SKM-1 treated with dmso at 0.1 percent for 144 hours (cell line): ENCODE data around the gene PKD1L1.

Source experiments
- DNase-seq: peaks from one replicate; lab custom pipeline; 2025; ENCODE audit not compliant: unreplicated experiment; lab: John Stamatoyannopoulos, UW

PKD1L1 gene

GRCh38 chr7:47827351-47827756 lies 120.9 kb downstream of the PKD1L1 start:
- no peak for DNase-seq

GRCh38 chr7:47826754-47827153 lies 121.5 kb downstream of the PKD1L1 start:
- no peak for DNase-seq

GRCh38 chr7:47819607-47819920 lies 128.7 kb downstream of the PKD1L1 start:
- no peak for DNase-seq

- DNase-seq, result peak; percentile 41
Measured at GRCh38 chr7:47818796-47819606, 129.3 kb downstream of the PKD1L1 start.

GRCh38 chr7:47817917-47818316 lies 130.3 kb downstream of the PKD1L1 start:
- DNase-seq, result no peak

- DNase-seq, result no peak
Measured at GRCh38 chr7:47816647-47817046, 131.6 kb downstream of the PKD1L1 start.

GRCh38 chr7:47815867-47816266 lies 132.4 kb downstream of the PKD1L1 start:
- DNase-seq, result no peak

- no peak for DNase-seq
Measured at GRCh38 chr7:47814905-47815613, 133.2 kb downstream of the PKD1L1 start.

GRCh38 chr7:47813620-47814260 lies 134.5 kb downstream of the PKD1L1 start:
- DNase-seq, result no peak

- no peak for DNase-seq
Measured at GRCh38 chr7:47812429-47813136, 135.7 kb downstream of the PKD1L1 start.

- no peak for DNase-seq
Measured at GRCh38 chr7:47811632-47812380, 136.5 kb downstream of the PKD1L1 start.

- DNase-seq, result no peak
Measured at GRCh38 chr7:47809387-47809786, 138.9 kb downstream of the PKD1L1 start.

- DNase-seq, result no peak
Measured at GRCh38 chr7:47808321-47808720, 139.9 kb downstream of the PKD1L1 start.

GRCh38 chr7:47807756-47808155 lies 140.5 kb downstream of the PKD1L1 start:
- no peak for DNase-seq

- peak; percentile 48 for DNase-seq
Measured at GRCh38 chr7:47807126-47807525, 141.1 kb downstream of the PKD1L1 start.

GRCh38 chr7:47806701-47807103 lies 141.6 kb downstream of the PKD1L1 start:
- peak; percentile 74 for DNase-seq

GRCh38 chr7:47804767-47805545 lies 143.3 kb downstream of the PKD1L1 start:
- no peak for DNase-seq

GRCh38 chr7:47803846-47804245 lies 144.4 kb downstream of the PKD1L1 start:
- DNase-seq, result no peak

- DNase-seq, result no peak
Measured at GRCh38 chr7:47803025-47803424, 145.2 kb downstream of the PKD1L1 start.

GRCh38 chr7:47801423-47801822 lies 146.8 kb downstream of the PKD1L1 start:
- DNase-seq, result no peak
